AG04449 (cell line): Measurements from ENCODE around the gene LUM.
A peak's percentile ranks its signal among the peaks of the same experiment; 100 is the strongest.

Experiments used
- CTCF ChIA-PET: fragments of 350-600 bp; formaldehyde crosslinking; extraction: SDS; loops from one replicate; lab custom pipeline; 2021; ENCODE audit warnings: antibody characterized with exemption; lab: Yijun Ruan, JAX
- POLR2A ChIA-PET: fragments of 400-600, 350-600 bp; formaldehyde crosslinking; extraction: SDS; loops from one replicate; lab custom pipeline; 2020; ENCODE audit warnings: antibody characterized with exemption, inconsistent platforms; lab: Yijun Ruan, JAX
- DNase-seq: peaks from one replicate; pipeline ENCODE4 v3.0.0-alpha.2; 2010; ENCODE audit warnings: low read depth, low spot score
- H3K4me3 ChIP-seq: 2 replicates; pipeline ENCODE4 v1.5.1; 2011; ENCODE audit warnings: low read depth, mild to moderate bottlenecking, control low read depth, low read length
- CTCF ChIP-seq: IDR thresholded peaks from one replicate; pipeline ENCODE4 v1.5.1; 2011; ENCODE audit warnings: mild to moderate bottlenecking, moderate library complexity, low read length, control low read depth, inconsistent platforms; ENCODE audit not compliant: insufficient read depth; ENCODE audit errors: missing control alignments

Gene LUM

DNA sequence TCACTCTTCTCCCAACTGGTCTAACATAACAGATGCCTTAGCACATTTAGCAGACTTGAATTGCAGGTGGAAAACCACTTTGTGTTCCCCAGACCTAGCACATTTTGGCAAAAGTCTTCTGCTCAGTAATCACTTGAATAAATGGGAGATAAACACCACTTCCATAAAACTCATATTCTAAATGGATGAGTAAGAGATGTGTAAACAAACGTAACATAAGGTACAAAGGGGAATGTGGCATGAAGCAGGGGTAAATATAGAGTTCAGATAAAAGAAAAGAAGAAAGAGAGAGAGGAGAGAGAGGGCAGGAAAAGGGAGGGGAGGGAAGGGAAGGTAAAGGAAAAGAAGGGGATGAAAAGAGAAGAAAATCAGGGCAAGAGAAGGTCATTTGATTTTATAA is 36.4 kb downstream of the LUM start:
- no peak for TF ChIP-seq CTCF
- ChIA-PET POLR2A (interaction anchor here (0.7 kb wide), 1 partner anchor 25 kb away, joined by 3 read pairs; no protein-coding TSS in a partner anchor), CTCF (interaction anchor here (2.1 kb wide), 1 partner anchor 33 kb away, joined by 7 read pairs; no protein-coding TSS in a partner anchor)
- DNase-seq = no peak
- no peak overlapping the region for H3K4me3 ChIP-seq

GRCh38 chr12:91074154-91074709 is 37.1 kb downstream of the LUM start:
- H3K4me3 ChIP-seq = no peak overlapping the region
- POLR2A ChIA-PET = interaction anchor here (0.7 kb wide), 1 partner anchor 25 kb away, joined by 3 read pairs; no protein-coding TSS in a partner anchor
- peak; percentile 50 for DNase-seq
- CTCF ChIA-PET = interaction anchor here (2.1 kb wide), 1 partner anchor 34 kb away, joined by 7 read pairs; no protein-coding TSS in a partner anchor
- no peak for TF ChIP-seq CTCF

- POLR2A ChIA-PET = no interaction called here
- no peak for TF ChIP-seq CTCF
- DNase-seq = no peak
- CTCF ChIA-PET = interaction anchor here (1.0 to 2.1 kb wide), 2 partner anchors 35 to 95 kb away, joined by 3 to 7 read pairs; no protein-coding TSS in a partner anchor
- H3K4me3 ChIP-seq = no peak overlapping the region
Measured at GRCh38 chr12:91073426-91073825, 37.9 kb downstream of the LUM start.

DNA sequence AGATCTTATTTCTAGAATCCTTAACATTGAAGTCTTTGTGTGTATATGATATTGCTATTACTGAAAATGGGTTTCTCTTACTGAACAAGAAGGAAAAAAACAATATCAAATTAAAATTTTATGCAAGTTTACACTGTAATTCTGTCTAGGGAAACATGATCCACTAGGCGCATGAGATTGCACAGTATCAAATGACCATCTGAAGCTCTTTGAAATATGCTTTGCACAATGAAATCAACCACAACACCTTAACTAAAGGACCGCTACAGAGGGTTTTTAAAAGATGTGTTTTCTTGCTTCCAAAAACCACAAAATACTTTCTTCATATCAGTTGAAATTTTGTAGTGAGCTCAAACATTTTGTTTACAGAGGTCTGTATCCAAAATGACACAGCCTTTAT is 38.4 kb downstream of the LUM start:
- ChIA-PET POLR2A (no interaction called here), CTCF (interaction anchor here (1.0 to 2.1 kb wide), 2 partner anchors 35 to 95 kb away, joined by 3 to 7 read pairs; no protein-coding TSS in a partner anchor)
- no peak for TF ChIP-seq CTCF
- no peak for DNase-seq
- no peak overlapping the region for H3K4me3 ChIP-seq

DNA sequence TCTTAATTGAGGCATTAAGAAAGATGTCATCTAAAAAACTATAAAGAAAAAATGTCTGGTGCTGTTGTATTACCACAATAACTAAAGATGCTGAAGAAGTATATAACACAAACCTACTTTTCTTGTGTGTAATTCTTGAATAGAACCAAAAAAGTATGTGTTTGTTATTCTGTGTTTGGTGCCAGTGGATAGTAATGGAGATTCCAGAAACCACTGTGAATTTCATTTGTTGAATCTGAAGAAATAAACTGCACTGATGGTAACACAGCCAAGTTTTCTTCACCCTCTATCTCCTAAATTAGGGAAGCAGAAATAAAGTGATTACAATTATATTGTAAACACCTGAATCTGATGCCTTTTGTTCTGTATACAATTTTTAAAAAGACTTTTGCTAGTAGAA is 40.4 kb downstream of the LUM start:
- DNase-seq = no peak
- no peak for TF ChIP-seq CTCF
- ChIA-PET CTCF (no interaction called here), POLR2A (no interaction called here)
- no peak overlapping the region for H3K4me3 ChIP-seq

- TF ChIP-seq CTCF = no peak
- ChIA-PET CTCF (interaction anchor here (2.7 kb wide), 1 partner anchor 43 kb away, joined by 7 read pairs; no protein-coding TSS in a partner anchor), POLR2A (no interaction called here)
- no peak for DNase-seq
- H3K4me3 ChIP-seq = no peak overlapping the region
Measured at GRCh38 chr12:91065396-91065795, 45.9 kb downstream of the LUM start.
